Measurements from ENCODE around the gene AMPD1. TPM values are rescaled to one million over a fixed set of nuclear protein-coding genes. Genes with fewer than 3 reads are reported as not detected.

The AMPD1 gene
- total RNA-seq, 3 donors from 2014 or later = 0.44 to 2.0 (median 0.63) TPM

DNA sequence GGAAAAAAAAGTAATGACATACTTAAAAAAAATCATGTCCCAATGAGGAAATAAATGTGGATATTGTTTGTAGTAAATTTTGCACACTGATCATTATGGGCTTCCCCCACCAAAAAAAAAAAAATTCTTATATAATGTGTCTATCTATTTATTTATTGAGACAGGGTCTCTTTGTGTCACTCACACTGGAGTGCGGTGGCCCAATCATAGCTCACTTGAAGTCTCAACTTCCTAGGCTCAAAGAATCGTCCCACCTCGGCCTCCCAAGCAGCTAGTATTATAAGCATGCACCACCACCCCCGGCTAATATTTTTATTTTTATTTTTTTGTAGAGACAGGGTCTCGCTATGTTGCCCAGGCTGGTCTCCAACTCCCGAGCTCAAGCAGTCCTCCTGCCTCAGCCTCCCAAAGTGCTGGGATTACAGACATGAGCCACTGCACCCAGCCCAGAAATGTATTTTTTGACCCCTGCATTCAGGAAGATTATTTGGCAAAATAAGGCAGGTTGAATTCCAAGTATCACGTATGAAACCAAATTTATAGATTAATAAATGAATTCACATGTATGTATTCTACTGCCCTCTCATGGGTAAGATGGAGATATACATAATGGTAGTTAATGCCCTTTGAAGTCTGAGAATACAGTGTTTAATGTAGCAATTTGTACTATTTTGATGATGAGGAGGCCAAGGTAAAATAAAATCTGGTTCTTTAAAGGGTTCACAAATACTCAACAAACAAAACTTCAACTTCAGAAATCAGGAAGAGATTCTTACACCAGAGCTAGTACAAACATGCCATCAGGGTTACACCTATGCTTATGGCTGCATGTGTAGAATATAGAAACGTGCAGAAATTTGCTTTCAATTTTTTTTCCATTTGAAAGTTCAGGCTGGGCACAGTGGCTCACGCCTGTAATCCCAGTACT, 24.1 kb downstream of the AMPD1 start:
- Histone ChIP-seq H3K4me1 (ENCODE audit: low read depth) (peaks cover 8% of the 10 kb centered on the region), H3K4me3 (no peak overlapping the region), H3K36me3 (ENCODE audit: low read depth) (no peaks in the 10 kb centered on the region), H3K9me3 (no peaks in the 10 kb centered on the region)
- DNase-seq = no peak
- intact Hi-C loops (cut with DNase I, micrococcal nuclease) = no loop called here
- TF ChIP-seq CTCF (IDR thresholded peaks at IDR 0.05) = no peak
- ATAC-seq = no peak

DNA sequence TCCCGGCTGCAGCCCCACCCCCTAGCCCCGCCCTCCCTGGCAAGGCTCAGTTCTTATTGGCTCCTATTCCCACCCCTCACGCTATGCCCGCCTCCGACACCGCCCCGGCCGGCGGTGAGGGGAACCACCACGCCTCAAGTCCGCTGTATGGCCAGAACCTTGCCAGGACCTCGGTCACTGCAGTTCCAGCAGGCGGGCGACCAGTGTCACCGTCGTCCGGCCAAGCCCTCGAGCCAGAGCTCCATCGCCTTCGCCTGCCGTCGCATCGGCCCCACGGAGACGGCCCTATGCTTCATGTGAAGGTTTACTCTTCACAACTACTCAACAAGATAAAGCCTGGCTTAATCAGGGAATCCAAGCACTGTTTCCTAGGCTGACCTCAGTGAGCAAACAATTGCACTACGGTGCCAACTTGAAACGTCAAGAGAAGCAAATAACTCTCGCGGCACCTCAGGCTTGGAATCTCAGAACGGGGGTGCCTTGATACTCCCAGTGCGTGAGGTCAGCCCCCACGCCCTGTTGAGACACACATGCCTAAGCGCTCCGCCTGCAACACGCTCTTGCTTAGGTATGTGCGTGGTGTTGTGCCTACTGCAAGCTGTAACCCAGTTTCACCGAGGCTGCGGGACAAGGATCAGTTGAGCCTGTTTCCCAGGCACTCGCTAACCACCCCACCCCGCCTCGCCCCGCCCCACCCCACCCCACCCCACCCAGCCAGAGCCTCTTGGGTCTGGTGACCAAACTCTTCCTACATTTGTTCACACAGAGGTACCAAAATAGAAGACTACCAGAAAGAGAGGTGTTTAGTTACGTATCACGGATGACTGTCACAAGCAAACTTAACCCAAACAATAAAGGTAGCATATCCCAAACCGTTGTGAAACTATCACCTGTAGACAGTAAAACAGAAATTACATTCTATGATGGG, 25.0 kb downstream of the AMPD1 start:
- H3K4me3 ChIP-seq = peak overlapping the region; percentile 35
- no peaks in the 10 kb centered on the region for H3K36me3 ChIP-seq (ENCODE audit: low read depth)
- peak; percentile 93 to 97 (median 96) for DNase-seq
- H3K4me1 ChIP-seq (ENCODE audit: low read depth) = peaks cover 8% of the 10 kb centered on the region
- no peaks in the 10 kb centered on the region for H3K9me3 ChIP-seq
- no peak for TF ChIP-seq CTCF (IDR thresholded peaks at IDR 0.05)
- peak; percentile 99 for ATAC-seq
- intact Hi-C loops (cut with DNase I, micrococcal nuclease) = no loop called here

DNA sequence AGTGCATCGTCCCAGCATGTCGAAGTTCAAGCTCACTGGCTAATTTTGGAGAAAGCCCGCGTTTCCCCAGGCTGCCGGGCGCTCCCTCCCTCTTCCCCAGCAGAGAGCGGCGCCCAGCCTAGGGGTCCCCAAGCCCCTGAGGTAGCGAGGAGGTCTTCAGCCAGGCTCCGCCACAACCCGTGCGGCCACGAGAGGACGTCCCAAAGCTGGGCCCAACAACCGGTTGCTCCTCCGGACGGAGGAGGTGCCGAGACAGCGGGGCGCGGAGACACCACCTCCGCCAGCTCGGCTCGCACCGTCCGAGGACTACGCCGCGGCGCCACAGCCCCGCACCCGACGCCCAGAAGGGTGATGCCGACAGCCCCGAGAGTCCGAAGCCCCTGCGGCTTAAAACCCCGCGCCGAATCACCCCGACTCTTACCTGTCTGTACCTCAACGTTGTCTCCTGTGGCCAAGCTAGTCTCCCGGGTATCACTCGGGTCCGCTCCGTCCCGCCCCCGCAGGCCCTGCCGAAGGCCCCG, 25.7 kb downstream of the AMPD1 start, which contains the start of gene DENND2C:
DENND2C (minus strand) TSS at position 488 of the 521 bp plus-strand sequence. CDS start 44,065 bp downstream, outside the sequence.
- intact Hi-C loops (cut with DNase I, micrococcal nuclease) = no loop called here

GRCh38 chr1:114668784-114669561, 26.4 kb downstream of the AMPD1 start:
- H3K9me3 ChIP-seq = no peaks in the 10 kb centered on the region
- intact Hi-C loops (cut with DNase I, micrococcal nuclease) = no loop called here
- no peaks in the 10 kb centered on the region for H3K36me3 ChIP-seq (ENCODE audit: low read depth)
- no peak for ATAC-seq
- TF ChIP-seq CTCF (IDR thresholded peaks at IDR 0.05) = no peak
- DNase-seq = peak in 1 of 3 donors; percentile 6
- peak overlapping the region; percentile 35 for H3K4me3 ChIP-seq
- peaks cover 8% of the 10 kb centered on the region for H3K4me1 ChIP-seq (ENCODE audit: low read depth)

More for the DNA sequence above, 25.7 kb downstream of the AMPD1 start, which contains the start of gene DENND2C:
- ATAC-seq = peak; percentile 70
- H3K9me3 ChIP-seq = no peaks in the 10 kb centered on the region
- peaks cover 8% of the 10 kb centered on the region for H3K4me1 ChIP-seq (ENCODE audit: low read depth)
- H3K36me3 ChIP-seq (ENCODE audit: low read depth) = no peaks in the 10 kb centered on the region
- H3K4me3 ChIP-seq = peak within 1 kb of the TSS; percentile 35
- TF ChIP-seq CTCF (IDR thresholded peaks at IDR 0.05) = no peak
- no peak for DNase-seq

DNA sequence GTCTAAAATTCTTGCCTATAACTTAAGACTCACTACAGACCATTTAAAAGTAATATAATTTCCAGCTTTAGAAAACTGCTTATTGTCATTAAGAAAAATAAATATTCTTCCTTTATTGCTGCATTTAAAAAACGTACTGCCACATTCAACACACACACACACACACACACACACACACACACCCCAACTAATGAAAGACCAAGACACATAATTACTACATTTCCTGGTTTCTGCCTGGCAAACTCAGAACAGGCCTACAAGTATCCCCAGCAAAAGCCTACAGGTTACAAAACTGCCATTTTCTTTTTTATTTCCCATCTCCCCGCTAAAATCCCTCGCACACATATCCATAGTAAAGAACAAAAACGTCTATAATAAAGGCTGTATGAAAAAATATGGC, 27.0 kb downstream of the AMPD1 start:
- TF ChIP-seq CTCF (IDR thresholded peaks at IDR 0.05) = no peak
- Histone ChIP-seq H3K36me3 (ENCODE audit: low read depth) (no peaks in the 10 kb centered on the region), H3K4me3 (no peak overlapping the region), H3K9me3 (no peaks in the 10 kb centered on the region), H3K4me1 (ENCODE audit: low read depth) (peaks cover 8% of the 10 kb centered on the region)
- intact Hi-C loops (cut with DNase I, micrococcal nuclease) = no loop called here
- no peak for ATAC-seq
- DNase-seq = no peak
